ENCODE measurements around the gene INTS2.
"Not testable (repeated sequence)": the region's sequence is repeated elsewhere in the genome, so short reads cannot be mapped to it uniquely, and the experiment has no call there.

Gene INTS2

DNA sequence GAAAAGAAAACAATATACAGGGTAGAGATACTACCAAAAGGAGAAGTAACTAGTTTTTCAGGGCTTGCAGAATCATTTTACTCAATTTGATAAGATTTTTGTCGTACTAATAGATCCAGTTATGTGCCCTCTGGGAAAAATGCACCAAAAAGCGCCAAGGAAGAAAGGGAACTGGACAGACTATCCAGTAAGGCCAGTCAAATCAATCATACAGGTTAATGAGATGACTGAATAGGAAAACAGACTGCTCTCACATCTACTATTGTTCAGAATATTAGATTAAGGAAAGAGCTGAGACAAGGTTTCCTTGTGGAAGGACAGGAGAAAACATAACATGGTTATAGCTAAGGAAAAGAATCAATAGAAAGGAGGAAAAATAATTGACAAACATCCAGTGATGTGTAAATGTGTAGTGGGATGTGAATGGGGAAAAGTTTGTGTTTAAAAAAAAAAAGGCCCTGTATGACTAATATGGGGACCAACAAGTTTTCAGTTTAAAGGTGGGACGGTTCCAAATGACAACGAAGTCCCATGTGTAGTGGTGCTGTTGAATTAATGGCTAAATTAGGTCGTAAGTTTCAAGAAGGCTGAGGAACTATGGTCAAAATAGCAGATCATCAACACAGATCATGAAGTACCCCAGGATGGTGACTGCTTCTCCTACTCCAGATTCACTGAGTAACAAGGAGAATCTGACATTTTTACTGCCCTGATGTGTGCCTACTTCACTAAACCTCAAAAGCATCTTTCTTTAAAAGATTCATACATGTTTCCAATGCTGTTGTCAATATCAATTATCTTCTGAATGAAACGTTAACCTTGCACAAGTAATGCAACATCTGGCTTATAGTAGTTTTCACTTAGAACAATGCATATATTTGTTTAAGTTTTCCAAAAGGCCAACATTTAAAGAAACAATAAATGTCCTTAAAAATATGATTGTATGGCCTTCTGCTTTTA is 105.2 kb downstream of the INTS2 start:
- no peak for DNase-seq (ENCODE audit: low read depth in 1 of 2, low spot score in 1 of 2)

DNA sequence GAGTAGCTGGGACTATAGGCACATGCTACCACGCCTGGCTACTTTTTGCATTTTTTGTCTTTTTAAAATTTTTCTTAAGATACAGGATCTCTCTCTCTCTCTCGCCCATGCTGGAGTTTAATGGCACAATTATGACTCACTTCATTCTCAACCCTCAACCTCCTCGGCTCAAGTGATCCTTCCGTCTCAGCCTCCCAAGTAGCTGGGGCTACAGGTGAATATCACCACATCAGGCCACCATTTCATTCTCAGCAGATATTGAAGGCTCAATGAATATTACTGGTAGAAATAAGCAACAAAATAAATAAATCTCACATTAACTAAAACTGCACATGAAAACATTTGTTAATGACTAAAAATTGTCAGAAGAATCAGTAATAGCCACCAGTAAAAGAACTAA is 106.1 kb downstream of the INTS2 start:
- no peak for DNase-seq (ENCODE audit: low read depth in 1 of 2, low spot score in 1 of 2)

DNA sequence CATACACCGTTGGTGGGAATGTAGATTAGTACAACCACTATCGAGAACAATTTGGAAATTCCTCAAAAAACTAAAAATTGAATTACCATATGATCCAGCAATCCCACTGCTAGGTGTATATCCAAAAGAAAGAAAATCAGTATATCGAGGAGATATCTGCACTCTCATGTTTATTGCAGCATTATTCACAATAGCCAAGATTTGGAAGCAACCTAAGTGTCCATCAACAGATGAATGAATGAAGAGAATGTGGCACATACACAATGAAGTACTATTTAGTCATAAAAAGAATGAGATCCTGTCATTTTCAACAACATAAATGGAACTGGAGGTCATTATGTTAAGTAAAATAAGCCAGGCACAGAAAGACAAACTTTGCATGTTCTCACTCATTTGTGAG is 108.5 kb downstream of the INTS2 start:
- DNase-seq (ENCODE audit: low read depth in 1 of 2, low spot score in 1 of 2), result not testable (repeated sequence)

DNA sequence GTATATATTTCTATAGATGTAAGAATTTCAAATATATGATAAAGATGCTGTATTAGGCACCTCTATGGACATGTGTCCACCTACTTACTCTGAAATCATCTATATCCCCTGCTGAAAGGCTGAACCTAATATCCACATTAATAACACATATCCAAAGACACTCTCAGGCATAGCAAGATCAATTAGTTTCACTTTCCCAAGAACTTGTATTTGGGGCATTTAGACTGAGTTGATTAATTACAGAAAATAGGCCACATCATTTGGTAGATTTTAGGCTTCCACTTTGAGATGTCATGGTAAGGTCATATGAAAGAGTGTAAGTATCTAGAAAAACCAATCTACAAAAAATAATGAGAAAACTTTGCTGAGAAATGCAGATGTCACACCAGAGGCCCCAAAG is 109.6 kb downstream of the INTS2 start:
- DNase-seq (ENCODE audit: low read depth in 1 of 2, low spot score in 1 of 2), result no peak

DNA sequence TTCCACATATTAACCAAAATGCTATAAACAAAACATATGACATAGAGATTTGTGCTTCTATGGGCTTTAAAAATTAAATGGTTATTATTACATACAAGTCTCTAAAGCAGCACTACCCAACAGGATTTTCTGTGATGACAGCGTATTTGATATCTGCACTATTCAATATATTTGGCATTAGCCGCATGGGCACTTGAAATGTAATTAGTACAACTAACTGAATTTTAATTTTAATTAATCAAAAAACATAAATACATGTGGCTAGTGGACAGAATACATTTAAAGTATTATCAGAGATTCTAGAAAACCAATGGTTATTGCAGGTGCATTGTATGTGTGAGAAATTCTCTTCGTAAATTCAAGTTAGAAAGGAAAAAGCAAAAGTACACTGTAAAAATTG is 110.3 kb downstream of the INTS2 start:
- no peak for DNase-seq (ENCODE audit: low read depth in 1 of 2, low spot score in 1 of 2)

DNA sequence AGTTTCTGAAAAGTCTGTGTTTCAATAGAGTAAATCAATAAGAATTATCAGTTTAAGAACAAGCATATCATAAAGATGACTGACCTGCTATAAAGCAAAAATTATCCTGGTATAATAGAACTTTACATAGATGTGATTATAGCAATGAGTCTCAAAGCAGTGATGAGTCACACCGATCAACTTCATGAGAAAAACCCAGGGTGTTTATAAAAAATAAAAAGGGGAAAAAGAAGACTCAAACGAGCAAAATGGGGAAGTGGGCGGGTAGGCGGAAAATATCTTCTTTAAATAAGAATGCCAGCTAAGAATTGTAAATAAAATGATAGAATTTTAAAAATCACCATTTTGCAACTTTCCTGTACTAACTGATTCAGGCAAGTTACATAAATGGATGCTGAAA is 111.2 kb downstream of the INTS2 start:
- DNase-seq (ENCODE audit: low read depth in 1 of 2, low spot score in 1 of 2), result no peak

DNA sequence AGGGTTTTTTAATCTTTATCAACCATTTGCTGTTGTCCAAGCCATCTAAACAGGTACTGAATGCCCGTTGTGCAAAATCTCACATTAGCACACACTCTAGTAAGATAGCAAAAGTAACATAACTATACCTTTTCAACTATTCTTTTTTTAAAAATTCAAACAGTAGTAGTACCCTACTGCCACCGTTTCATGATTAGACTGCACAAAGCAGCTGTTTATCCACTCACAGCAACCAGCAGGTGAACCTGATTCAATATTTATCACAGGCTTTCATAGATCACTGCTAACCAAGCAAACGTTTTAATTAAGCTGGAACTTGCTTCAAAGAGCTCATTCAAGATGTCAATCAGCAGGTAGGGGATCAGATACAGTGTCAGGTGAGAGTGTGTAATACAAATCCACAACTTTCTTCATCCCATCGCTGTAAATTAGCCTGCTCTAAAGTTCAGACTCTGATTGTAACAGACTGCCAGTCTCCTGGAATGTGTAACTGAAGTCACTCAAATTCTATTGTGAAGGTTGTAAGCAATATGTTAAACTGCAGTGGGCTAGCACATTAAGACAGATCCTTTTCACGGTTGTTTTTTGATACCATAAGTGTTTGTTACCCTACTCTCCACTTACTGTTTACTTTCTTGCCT is 111.8 kb downstream of the INTS2 start:
- DNase-seq (ENCODE audit: low read depth in 1 of 2, low spot score in 1 of 2), result no peak

Data from stimulated activated CD4-positive, alpha-beta T cell treated with anti-CD3 and anti-CD28 coated beads, Interleukin-15, amount 100 ng/mL, for 1 hour (primary cell).